ENCODE data around the gene BRIX1. TPM values are rescaled to one million over a fixed set of nuclear protein-coding genes. Genes with fewer than 3 reads are reported as not detected.
A peak's percentile ranks its signal among the peaks of the same experiment; 100 is the strongest.

Gene BRIX1
- total RNA-seq, 1 donor from 2014 or later = 20.2 TPM

GRCh38 chr5:34889394-34889793, 26.1 kb upstream of the BRIX1 start:
- Mint-ChIP-seq H3K4me3 (ENCODE audit: unreplicated experiment) (no peak overlapping the region), H3K27me3 (ENCODE audit: unreplicated experiment) (peaks cover 9% of the 10 kb centered on the region), H3K9me3 (ENCODE audit: unreplicated experiment) (no peaks in the 10 kb centered on the region), H3K36me3 (ENCODE audit: unreplicated experiment) (no peaks in the 10 kb centered on the region), H3K27ac (ENCODE audit: unreplicated experiment) (no peak overlapping the region), H3K4me1 (ENCODE audit: unreplicated experiment) (peaks cover 14% of the 10 kb centered on the region)
- DNase-seq (ENCODE audit: extremely low spot score, unreplicated experiment) = no peak
- no peak for TF ChIP-seq CTCF (IDR thresholded peaks at IDR 0.05)

GRCh38 chr5:34891981-34892380, 23.5 kb upstream of the BRIX1 start:
- no peak for TF ChIP-seq CTCF (IDR thresholded peaks at IDR 0.05)
- Mint-ChIP-seq H3K27ac (ENCODE audit: unreplicated experiment) (peak overlapping the region; percentile 17), H3K27me3 (ENCODE audit: unreplicated experiment) (peaks cover 3% of the 10 kb centered on the region)

GRCh38 chr5:34892414-34892813, 23.1 kb upstream of the BRIX1 start:
- peaks cover 18% of the 10 kb centered on the region for H3K4me1 Mint-ChIP-seq (ENCODE audit: unreplicated experiment)
- H3K27me3 Mint-ChIP-seq (ENCODE audit: unreplicated experiment) = no peaks in the 10 kb centered on the region
- DNase-seq (ENCODE audit: extremely low spot score, unreplicated experiment) = no peak
- no peak for TF ChIP-seq CTCF (IDR thresholded peaks at IDR 0.05)
- H3K9me3 Mint-ChIP-seq (ENCODE audit: unreplicated experiment) = no peaks in the 10 kb centered on the region
- H3K27ac Mint-ChIP-seq (ENCODE audit: unreplicated experiment) = no peak overlapping the region
- no peaks in the 10 kb centered on the region for H3K36me3 Mint-ChIP-seq (ENCODE audit: unreplicated experiment)
- no peak overlapping the region for H3K4me3 Mint-ChIP-seq (ENCODE audit: unreplicated experiment)

More at GRCh38 chr5:34891981-34892380, 23.5 kb upstream of the BRIX1 start:
- no peaks in the 10 kb centered on the region for H3K9me3 Mint-ChIP-seq (ENCODE audit: unreplicated experiment)
- no peaks in the 10 kb centered on the region for H3K36me3 Mint-ChIP-seq (ENCODE audit: unreplicated experiment)
- H3K4me3 Mint-ChIP-seq (ENCODE audit: unreplicated experiment) = no peak overlapping the region
- peaks cover 18% of the 10 kb centered on the region for H3K4me1 Mint-ChIP-seq (ENCODE audit: unreplicated experiment)
- DNase-seq (ENCODE audit: extremely low spot score, unreplicated experiment) = no peak

- no peak for TF ChIP-seq CTCF (IDR thresholded peaks at IDR 0.05)
- Mint-ChIP-seq H3K27ac (ENCODE audit: unreplicated experiment) (no peak overlapping the region), H3K36me3 (ENCODE audit: unreplicated experiment) (no peaks in the 10 kb centered on the region), H3K27me3 (ENCODE audit: unreplicated experiment) (no peaks in the 10 kb centered on the region), H3K9me3 (ENCODE audit: unreplicated experiment) (no peaks in the 10 kb centered on the region), H3K4me1 (ENCODE audit: unreplicated experiment) (peaks cover 23% of the 10 kb centered on the region), H3K4me3 (ENCODE audit: unreplicated experiment) (no peak overlapping the region)
- no peak for DNase-seq (ENCODE audit: extremely low spot score, unreplicated experiment)
Observed at GRCh38 chr5:34894716-34895115, 20.8 kb upstream of the BRIX1 start.

- no peak for DNase-seq (ENCODE audit: extremely low spot score, unreplicated experiment)
- no peaks in the 10 kb centered on the region for H3K9me3 Mint-ChIP-seq (ENCODE audit: unreplicated experiment)
- H3K4me3 Mint-ChIP-seq (ENCODE audit: unreplicated experiment) = no peak overlapping the region
- peaks cover 23% of the 10 kb centered on the region for H3K4me1 Mint-ChIP-seq (ENCODE audit: unreplicated experiment)
- no peaks in the 10 kb centered on the region for H3K36me3 Mint-ChIP-seq (ENCODE audit: unreplicated experiment)
- H3K27me3 Mint-ChIP-seq (ENCODE audit: unreplicated experiment) = no peaks in the 10 kb centered on the region
- no peak overlapping the region for H3K27ac Mint-ChIP-seq (ENCODE audit: unreplicated experiment)
- TF ChIP-seq CTCF (IDR thresholded peaks at IDR 0.05) = no peak
Observed at GRCh38 chr5:34895641-34896419, 19.7 kb upstream of the BRIX1 start.
